SHP77 treated with DMSO at 0.1 percent for 48 hours (cell line): ENCODE measurements around the gene ARHGAP26.
A peak's percentile ranks its signal among the peaks of the same experiment; 100 is the strongest.

Experiments
- DNase-seq: peaks from one replicate; lab custom pipeline; 2025; lab: John Stamatoyannopoulos, UW

The ARHGAP26 gene

GRCh38 chr5:143206196-143207053 is 436.2 kb downstream of the ARHGAP26 start:
- DNase-seq = no peak

GRCh38 chr5:143207058-143207457 is 436.9 kb downstream of the ARHGAP26 start:
- no peak for DNase-seq

GRCh38 chr5:143207563-143208364 is 437.6 kb downstream of the ARHGAP26 start:
- no peak for DNase-seq

GRCh38 chr5:143208365-143208641 is 438.1 kb downstream of the ARHGAP26 start:
- DNase-seq = no peak

GRCh38 chr5:143208781-143209510 is 438.8 kb downstream of the ARHGAP26 start:
- no peak for DNase-seq

GRCh38 chr5:143209881-143210395 is 439.8 kb downstream of the ARHGAP26 start:
- no peak for DNase-seq

GRCh38 chr5:143210576-143210975 is 440.4 kb downstream of the ARHGAP26 start:
- DNase-seq = no peak

- DNase-seq = no peak
Observed at GRCh38 chr5:143212261-143212660, 442.1 kb downstream of the ARHGAP26 start.

- DNase-seq = no peak
Observed at GRCh38 chr5:143213231-143213850, 443.2 kb downstream of the ARHGAP26 start.

GRCh38 chr5:143213851-143214363 is 443.7 kb downstream of the ARHGAP26 start:
- no peak for DNase-seq

GRCh38 chr5:143214458-143214857 is 444.3 kb downstream of the ARHGAP26 start:
- no peak for DNase-seq

GRCh38 chr5:143214890-143215289 is 444.7 kb downstream of the ARHGAP26 start:
- DNase-seq = peak; percentile 35

- no peak for DNase-seq
Observed at GRCh38 chr5:143215690-143216089, 445.5 kb downstream of the ARHGAP26 start.

GRCh38 chr5:143216211-143216610 is 446.0 kb downstream of the ARHGAP26 start:
- no peak for DNase-seq

- no peak for DNase-seq
Observed at GRCh38 chr5:143217065-143217803, 447.1 kb downstream of the ARHGAP26 start.

GRCh38 chr5:143217804-143218160 is 447.6 kb downstream of the ARHGAP26 start:
- DNase-seq = no peak

GRCh38 chr5:143218517-143219170 is 448.5 kb downstream of the ARHGAP26 start:
- peak; percentile 34 for DNase-seq

GRCh38 chr5:143219696-143220095 is 449.5 kb downstream of the ARHGAP26 start:
- DNase-seq = no peak

- no peak for DNase-seq
Observed at GRCh38 chr5:143220748-143221251, 450.6 kb downstream of the ARHGAP26 start.
